GM10248 (cell line): ENCODE measurements around the gene SMIM13.
A peak's percentile ranks its signal among the peaks of the same experiment; 100 is the strongest.
"Not testable (repeated sequence)": the region's sequence is repeated elsewhere in the genome, so short reads cannot be mapped to it uniquely, and the experiment has no call there.

Experiments
- CTCF ChIA-PET: fragments of 300-600 bp; sonication (Branson Sonifier 250); formaldehyde crosslinking; extraction: SDS; loops from one replicate; lab custom pipeline; 2021; ENCODE audit warnings: antibody characterized with exemption; lab: Yijun Ruan, JAX
- POLR2A ChIA-PET: fragments of 350-650 bp; sonication (Branson Sonifier 250); formaldehyde crosslinking; extraction: SDS; loops from one replicate; lab custom pipeline; 2020; ENCODE audit warnings: antibody characterized with exemption; lab: Yijun Ruan, JAX
- DNase-seq: peaks from one replicate; pipeline ENCODE4 v3.0.0; 2012; ENCODE audit errors: extremely low spot score
- CTCF ChIP-seq: IDR thresholded peaks from 2 replicates; pipeline ENCODE4 v1.5.1; 2012; ENCODE audit warnings: mild to moderate bottlenecking, low read depth; ENCODE audit errors: extremely low read depth, missing control alignments, control extremely low read depth

Gene SMIM13

GRCh38 chr6:11089695-11090094, 3.9 kb upstream of the SMIM13 start:
- POLR2A ChIA-PET: no interaction called here
- no peak for TF ChIP-seq CTCF
- no peak for DNase-seq
- CTCF ChIA-PET: interaction anchor here (1.4 to 2.8 kb wide), 3 partner anchors 10 to 135 kb away, joined by 3 to 16 read pairs (median 8); no protein-coding TSS in a partner anchor

GRCh38 chr6:11091141-11091540, 2.5 kb upstream of the SMIM13 start:
- CTCF ChIA-PET: interaction anchor here (1.0 to 2.8 kb wide), 3 partner anchors 9 to 406 kb away, joined by 5 to 13 read pairs (median 6); no protein-coding TSS in a partner anchor
- not testable (repeated sequence) for DNase-seq

GRCh38 chr6:11092668-11093375, 812 bp upstream of the SMIM13 start:
- peak; percentile 70 for DNase-seq
- CTCF ChIA-PET: interaction anchor here (0.7 to 2.8 kb wide), 11 partner anchors 9 to 483 kb away, joined by 3 to 13 read pairs (median 5); no protein-coding TSS in a partner anchor
- no peak for TF ChIP-seq CTCF
- POLR2A ChIA-PET: no interaction called here

More at GRCh38 chr6:11091141-11091540, 2.5 kb upstream of the SMIM13 start:
- POLR2A ChIA-PET: not testable (repeated sequence)

- no peak for DNase-seq
- ChIA-PET POLR2A (no interaction called here), CTCF (interaction anchor here (0.7 to 2.8 kb wide), 11 partner anchors 9 to 482 kb away, joined by 3 to 13 read pairs (median 5); no protein-coding TSS in a partner anchor)
- no peak for TF ChIP-seq CTCF
Observed at GRCh38 chr6:11093376-11093625, 333 bp upstream of the SMIM13 start.

- ChIA-PET CTCF (interaction anchor here (0.9 to 2.8 kb wide), 2 partner anchors 13 to 481 kb away, joined by 4 to 8 read pairs; no protein-coding TSS in a partner anchor), POLR2A (no interaction called here)
- peak; percentile 61 for DNase-seq
- no peak for TF ChIP-seq CTCF
Observed at GRCh38 chr6:11094411-11094851, 797 bp downstream of the SMIM13 start.

- no peak for TF ChIP-seq CTCF
- no peak for DNase-seq
- CTCF ChIA-PET: interaction anchor here (0.9 to 2.8 kb wide), 3 partner anchors 12 to 481 kb away, joined by 3 to 8 read pairs (median 4); no protein-coding TSS in a partner anchor
- POLR2A ChIA-PET: no interaction called here
Observed at GRCh38 chr6:11094941-11095340, 1.3 kb downstream of the SMIM13 start.

GRCh38 chr6:11096109-11096508, 2.5 kb downstream of the SMIM13 start:
- CTCF ChIA-PET: interaction anchor here (0.9 to 2.8 kb wide), 7 partner anchors 10 to 479 kb away, joined by 3 to 8 read pairs (median 3); no protein-coding TSS in a partner anchor
- POLR2A ChIA-PET: no interaction called here
- no peak for TF ChIP-seq CTCF
- no peak for DNase-seq
